Measurements from ENCODE around the gene SMARCA4.

- TF ChIP-seq CTCF (IDR thresholded peaks at IDR 0.05), result no peak
- TF ChIP-seq EP300 (IDR thresholded peaks at IDR 0.05), result no peak
Measured at GRCh38 chr19:11098861-11099260, 138.0 kb downstream of the SMARCA4 start.
